Mucosa of rectum (tissue), 2 donors: Measurements from ENCODE around the gene CREB5.

Source experiments
- H3K27ac ChIP-seq, 2 donors: one replicate each; pipeline ENCODE4 v1.7.0; 2013; ENCODE audit warnings: inconsistent platforms in 2 of 2, low read depth in 2 of 2, low read length in 2 of 2
- H3K27me3 ChIP-seq, 2 donors: one replicate each; pipeline ENCODE4 v1.7.0; 2013; ENCODE audit warnings: low read length in 2 of 2; ENCODE audit not compliant: control insufficient read depth in 2 of 2, insufficient read depth in 2 of 2
- H3K36me3 ChIP-seq, 2 donors: one replicate each; pipeline ENCODE4 v1.7.0; 2013; ENCODE audit warnings: low read length in 2 of 2; ENCODE audit not compliant: control insufficient read depth in 2 of 2, insufficient read depth in 2 of 2
- H3K4me1 ChIP-seq, 2 donors: one replicate each; pipeline ENCODE4 v1.7.0; 2013; ENCODE audit warnings: low read length in 2 of 2, mild to moderate bottlenecking in 1 of 2; ENCODE audit not compliant: control insufficient read depth in 2 of 2, insufficient read depth in 2 of 2
- H3K4me3 ChIP-seq, 2 donors: one replicate each; pipeline ENCODE4 v1.7.0; 2013; ENCODE audit warnings: low read length in 2 of 2
- H3K9ac ChIP-seq, 2 donors: one replicate each; pipeline ENCODE4 v1.7.0; 2013; ENCODE audit warnings: low read length in 2 of 2, low read depth in 1 of 2, mild to moderate bottlenecking in 1 of 2
- H3K9me3 ChIP-seq, 2 donors: one replicate each; pipeline ENCODE4 v1.7.0; 2013; ENCODE audit warnings: low read length in 2 of 2; ENCODE audit not compliant: control insufficient read depth in 2 of 2
- donor health status: healthy.
- donor health status: Normal muscosa, but diverticular disease.

The CREB5 gene

GRCh38 chr7:28750981-28751380 lies 338.7 kb downstream of the CREB5 start:
- no peaks in the 10 kb centered on the region for H3K27me3 ChIP-seq
- H3K27ac ChIP-seq: no peak overlapping the region
- H3K4me1 ChIP-seq: no peaks in the 10 kb centered on the region
- no peak overlapping the region for H3K4me3 ChIP-seq
- H3K36me3 ChIP-seq: no peaks in the 10 kb centered on the region
- no peaks in the 10 kb centered on the region for H3K9me3 ChIP-seq
- H3K9ac ChIP-seq: no peak overlapping the region

GRCh38 chr7:28753613-28754012 lies 341.3 kb downstream of the CREB5 start:
- Histone ChIP-seq H3K4me3 (no peak overlapping the region), H3K36me3 (no peaks in the 10 kb centered on the region), H3K9me3 (no peaks in the 10 kb centered on the region), H3K27ac (no peak overlapping the region), H3K4me1 (no peaks in the 10 kb centered on the region), H3K27me3 (no peaks in the 10 kb centered on the region), H3K9ac (no peak overlapping the region)

- H3K4me1 ChIP-seq: no peaks in the 10 kb centered on the region
- no peak overlapping the region for H3K4me3 ChIP-seq
- no peaks in the 10 kb centered on the region for H3K27me3 ChIP-seq
- no peak overlapping the region for H3K27ac ChIP-seq
- H3K36me3 ChIP-seq: no peaks in the 10 kb centered on the region
- H3K9ac ChIP-seq: no peak overlapping the region
- H3K9me3 ChIP-seq: no peaks in the 10 kb centered on the region
Observed at GRCh38 chr7:28754027-28754426, 341.7 kb downstream of the CREB5 start.

GRCh38 chr7:28754447-28754846 lies 342.1 kb downstream of the CREB5 start:
- H3K27me3 ChIP-seq: no peaks in the 10 kb centered on the region
- H3K9me3 ChIP-seq: no peaks in the 10 kb centered on the region
- no peaks in the 10 kb centered on the region for H3K36me3 ChIP-seq
- no peak overlapping the region for H3K27ac ChIP-seq
- no peak overlapping the region for H3K9ac ChIP-seq
- no peaks in the 10 kb centered on the region for H3K4me1 ChIP-seq
- H3K4me3 ChIP-seq: no peak overlapping the region

- Histone ChIP-seq H3K4me3 (no peak overlapping the region), H3K27me3 (no peaks in the 10 kb centered on the region), H3K36me3 (no peaks in the 10 kb centered on the region), H3K9me3 (no peaks in the 10 kb centered on the region), H3K4me1 (no peaks in the 10 kb centered on the region), H3K9ac (no peak overlapping the region), H3K27ac (no peak overlapping the region)
Observed at GRCh38 chr7:28755255-28755654, 342.9 kb downstream of the CREB5 start.

- Histone ChIP-seq H3K9ac (no peak overlapping the region), H3K27me3 (no peaks in the 10 kb centered on the region), H3K27ac (no peak overlapping the region), H3K9me3 (no peaks in the 10 kb centered on the region), H3K4me1 (no peaks in the 10 kb centered on the region), H3K36me3 (no peaks in the 10 kb centered on the region), H3K4me3 (no peak overlapping the region)
Observed at GRCh38 chr7:28758186-28758585, 345.9 kb downstream of the CREB5 start.

GRCh38 chr7:28759475-28759971 lies 347.2 kb downstream of the CREB5 start:
- H3K9ac ChIP-seq: no peak overlapping the region
- no peaks in the 10 kb centered on the region for H3K9me3 ChIP-seq
- H3K36me3 ChIP-seq: no peaks in the 10 kb centered on the region
- no peak overlapping the region for H3K4me3 ChIP-seq
- no peaks in the 10 kb centered on the region for H3K27me3 ChIP-seq
- no peaks in the 10 kb centered on the region for H3K4me1 ChIP-seq
- H3K27ac ChIP-seq: no peak overlapping the region

- Histone ChIP-seq H3K4me1 (no peaks in the 10 kb centered on the region), H3K9ac (no peak overlapping the region), H3K9me3 (no peaks in the 10 kb centered on the region), H3K27ac (no peak overlapping the region), H3K36me3 (no peaks in the 10 kb centered on the region), H3K27me3 (no peaks in the 10 kb centered on the region), H3K4me3 (no peak overlapping the region)
Observed at GRCh38 chr7:28761505-28761904, 349.2 kb downstream of the CREB5 start.

GRCh38 chr7:28762651-28763050 lies 350.3 kb downstream of the CREB5 start:
- no peak overlapping the region for H3K9ac ChIP-seq
- no peaks in the 10 kb centered on the region for H3K4me1 ChIP-seq
- no peak overlapping the region for H3K27ac ChIP-seq
- H3K4me3 ChIP-seq: no peak overlapping the region
- H3K27me3 ChIP-seq: no peaks in the 10 kb centered on the region
- no peaks in the 10 kb centered on the region for H3K36me3 ChIP-seq
- H3K9me3 ChIP-seq: no peaks in the 10 kb centered on the region

GRCh38 chr7:28766359-28766758 lies 354.0 kb downstream of the CREB5 start:
- Histone ChIP-seq H3K4me3 (no peak overlapping the region), H3K27me3 (no peaks in the 10 kb centered on the region), H3K4me1 (no peaks in the 10 kb centered on the region), H3K36me3 (no peaks in the 10 kb centered on the region), H3K9ac (no peak overlapping the region), H3K27ac (no peak overlapping the region), H3K9me3 (no peaks in the 10 kb centered on the region)

GRCh38 chr7:28767356-28767755 lies 355.0 kb downstream of the CREB5 start:
- Histone ChIP-seq H3K4me1 (peaks cover 4 to 5% of the 10 kb centered on the region in 2 donors), H3K9me3 (no peaks in the 10 kb centered on the region), H3K9ac (no peak overlapping the region), H3K36me3 (no peaks in the 10 kb centered on the region), H3K4me3 (no peak overlapping the region), H3K27me3 (no peaks in the 10 kb centered on the region), H3K27ac (no peak overlapping the region)
